Naive thymus-derived CD4-positive, alpha-beta T cell (primary cell): ENCODE data around the gene EYA2. TPM values are rescaled to one million over a fixed set of nuclear protein-coding genes. Genes with fewer than 3 reads are reported as not detected.
"Not testable (repeated sequence)": the region's sequence is repeated elsewhere in the genome, so short reads cannot be mapped to it uniquely, and the experiment has no call there.

Experiments
- ATAC-seq: fragments of 150-1000 bp; cut with Tn5 transposase; 2 replicates; pipeline ENCODE4 v1.10.0; 2021; ENCODE audit warnings: mild to moderate bottlenecking, moderate library complexity
- CTCF ChIA-PET: fragments of 350-600 bp; sonication (Branson Sonifier 250); formaldehyde crosslinking; loops from one replicate; lab custom pipeline; 2021; ENCODE audit warnings: antibody characterized with exemption; lab: Charles Lee
- POLR2A ChIA-PET: fragments of 350-600 bp; sonication (Branson Sonifier 250); formaldehyde crosslinking; loops from one replicate; lab custom pipeline; 2021; ENCODE audit warnings: antibody characterized with exemption, inconsistent platforms; lab: Charles Lee
- DNase-seq, 9 donors: peaks; one replicate each; pipeline versions ENCODE4 v3.0.0 to v3.0.0-alpha.2; 2020 to 2022; ENCODE audit warnings: mixed read lengths in 1 of 9
- H3K27ac ChIP-seq: one replicate; pipeline ENCODE4 v1.7.0; 2013; ENCODE audit warnings: mild to moderate bottlenecking, low read depth, low read length, moderate library complexity
- H3K27me3 ChIP-seq, 2 donors: one replicate each; pipeline ENCODE4 v1.7.0; 2013; ENCODE audit warnings: low read length in 2 of 2, mild to moderate bottlenecking in 2 of 2, moderate library complexity in 2 of 2; ENCODE audit not compliant: control insufficient read depth in 2 of 2, insufficient read depth in 2 of 2
- H3K36me3 ChIP-seq, 3 experiments: 1 replicate in 2 of 3; 2 replicates in 1 of 3; pipeline ENCODE4 v1.7.0; 2013; ENCODE audit warnings: low read length in 3 of 3, mild to moderate bottlenecking in 3 of 3, moderate library complexity in 1 of 3; ENCODE audit not compliant: insufficient read depth in 3 of 3, control insufficient read depth in 2 of 3
- H3K4me1 ChIP-seq, 2 donors: one replicate each; pipeline ENCODE4 v1.7.0; 2013; ENCODE audit warnings: low read length in 2 of 2, mild to moderate bottlenecking in 2 of 2, moderate library complexity in 1 of 2; ENCODE audit not compliant: control insufficient read depth in 2 of 2, insufficient read depth in 2 of 2
- H3K4me3 ChIP-seq: 2 replicates; pipeline ENCODE4 v1.7.0; 2013; ENCODE audit warnings: mild to moderate bottlenecking, low read length
- H3K9me3 ChIP-seq, 3 experiments: 1 replicate in 2 of 3; 2 replicates in 1 of 3; pipeline ENCODE4 v1.7.0; 2013; ENCODE audit warnings: low read length in 3 of 3; ENCODE audit not compliant: control insufficient read depth in 2 of 3
- H3K27ac Mint-ChIP-seq, 9 donors: one replicate each; pipeline ENCODE4 v1.8.0; 2020 to 2022; ENCODE audit warnings: mixed read lengths in 9 of 9, mild to moderate bottlenecking in 8 of 9, moderate library complexity in 5 of 9, inconsistent platforms in 2 of 9
- H3K27me3 Mint-ChIP-seq, 5 donors: one replicate each; pipeline ENCODE4 v1.8.0; 2021 to 2022; ENCODE audit warnings: mixed read lengths in 5 of 5, mild to moderate bottlenecking in 1 of 5
- H3K36me3 Mint-ChIP-seq, 5 donors: one replicate each; pipeline ENCODE4 v1.8.0; 2020 to 2022; ENCODE audit warnings: mixed read lengths in 5 of 5, mild to moderate bottlenecking in 3 of 5, inconsistent platforms in 1 of 5
- H3K4me1 Mint-ChIP-seq, 7 donors: one replicate each; pipeline ENCODE4 v1.8.0; 2020 to 2022; ENCODE audit warnings: mixed read lengths in 7 of 7, mild to moderate bottlenecking in 3 of 7, inconsistent platforms in 1 of 7
- H3K4me3 Mint-ChIP-seq, 10 donors: one replicate each; pipeline ENCODE4 v1.8.0; 2020 to 2022; ENCODE audit warnings: mild to moderate bottlenecking in 10 of 10, mixed read lengths in 10 of 10, moderate library complexity in 6 of 10, inconsistent platforms in 2 of 10
- H3K9me3 Mint-ChIP-seq, 11 donors: one replicate each; pipeline ENCODE4 v1.8.0; 2020 to 2022; ENCODE audit warnings: mixed read lengths in 11 of 11, mild to moderate bottlenecking in 4 of 11, inconsistent platforms in 1 of 11, moderate library complexity in 1 of 11
- intact Hi-C, 2 donors: fragments of 100-400 bp; cut with micrococcal nuclease; formaldehyde crosslinking; loops; one replicate each; pipeline ENCODE4 v1.15.1; 2023
- polyA plus RNA-seq, 2 donors: library from polyadenylated mRNA; unstranded; fragments of 300-500 nt; fragmentation: Illumina TruSeq; gene quantifications; one replicate each; pipeline ENCODE4 v1.2.3, GENCODE V29; 2021
- total RNA-seq, 6 experiments: library from RNA in 5 of 6; stranded (reverse) in 5 of 6; gene quantifications; 1 replicate in 5 of 6; 2 replicates in 1 of 6; pipeline ENCODE4 v1.2.3 and lab custom pipeline; 2021 to 2026

EYA2 gene
- total and polyA plus RNA-seq, 7 experiments from 2014 or later: 0.16 TPM; not detected in 6

DNA sequence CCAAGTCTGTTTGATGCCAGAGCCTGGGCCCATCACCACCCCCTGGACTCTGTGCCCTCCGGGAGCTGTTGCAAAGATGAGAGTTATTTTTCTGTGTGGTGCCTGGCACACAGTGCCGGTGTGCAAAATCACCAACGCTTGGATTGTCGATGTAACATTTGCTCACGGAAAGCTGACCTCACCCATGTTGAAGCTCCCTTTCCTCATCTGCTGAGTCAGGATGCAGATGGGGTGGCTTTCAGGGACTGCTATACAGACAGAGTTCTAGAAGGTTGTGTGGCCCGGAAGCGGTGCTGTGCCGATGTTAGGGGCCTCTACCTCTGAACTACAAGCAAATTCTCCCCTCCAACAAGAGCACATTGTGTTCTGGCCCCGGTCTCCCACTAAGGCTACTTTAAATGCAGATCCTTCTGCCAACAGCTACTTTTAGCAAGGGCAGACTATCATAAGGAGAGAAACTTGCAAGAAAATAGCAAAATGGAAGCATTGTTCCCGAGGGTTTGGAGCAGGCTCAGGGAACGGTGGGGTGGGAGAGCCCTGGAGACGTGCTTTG is 34.0 kb downstream of the EYA2 start:
- H3K4me3 Mint-ChIP-seq: no peak overlapping the region
- H3K4me1 ChIP-seq: no peaks in the 10 kb centered on the region
- no peaks in the 10 kb centered on the region for H3K36me3 ChIP-seq
- ChIA-PET POLR2A (no interaction called here), CTCF (no interaction called here)
- no peaks in the 10 kb centered on the region for H3K9me3 ChIP-seq
- H3K27ac Mint-ChIP-seq: peak overlapping the region in 1 of 9 donors; percentile 46
- intact Hi-C loops: no loop called here
- ATAC-seq (no peak), DNase-seq (no peak)
- no peak overlapping the region for H3K4me3 ChIP-seq
- peaks cover 0 to 2% (median 0%) of the 10 kb centered on the region in 7 donors for H3K4me1 Mint-ChIP-seq
- peaks cover 5 to 29% (median 18%) of the 10 kb centered on the region in 5 donors for H3K27me3 Mint-ChIP-seq
- no peak overlapping the region for H3K27ac ChIP-seq
- H3K27me3 ChIP-seq: no peaks in the 10 kb centered on the region
- H3K36me3 Mint-ChIP-seq: no peaks in the 10 kb centered on the region
- H3K9me3 Mint-ChIP-seq: peaks cover 0 to 5% (median 0%) of the 10 kb centered on the region in 11 donors

DNA sequence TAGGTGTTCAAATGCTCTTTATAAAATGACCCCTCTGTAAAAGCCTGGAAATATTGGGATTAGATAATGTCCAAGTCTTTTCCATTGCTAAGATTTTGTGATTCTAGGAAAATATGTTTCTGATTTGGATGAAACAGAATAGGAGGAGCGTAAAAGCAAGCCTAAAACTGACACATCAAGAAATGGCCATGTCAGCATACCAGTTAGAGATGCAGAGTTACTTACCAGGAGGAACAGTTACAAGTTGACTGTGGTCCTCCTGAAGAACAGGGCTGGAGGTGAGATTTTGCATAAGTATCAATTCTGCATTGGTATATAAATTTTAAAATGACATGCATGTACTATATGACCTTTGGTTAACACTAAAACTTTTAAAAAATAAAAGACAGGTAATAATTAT is 35.3 kb downstream of the EYA2 start:
- no peaks in the 10 kb centered on the region for H3K9me3 ChIP-seq
- no peak for ATAC-seq
- H3K27me3 Mint-ChIP-seq: peaks cover 11 to 31% (median 27%) of the 10 kb centered on the region in 5 donors
- H3K27ac Mint-ChIP-seq: no peak overlapping the region
- peaks cover 0 to 7% (median 0%) of the 10 kb centered on the region in 11 donors for H3K9me3 Mint-ChIP-seq
- H3K36me3 Mint-ChIP-seq: no peaks in the 10 kb centered on the region
- no peak for DNase-seq
- H3K4me3 Mint-ChIP-seq: no peak overlapping the region
- ChIA-PET CTCF (no interaction called here), POLR2A (no interaction called here)
- no peaks in the 10 kb centered on the region for H3K27me3 ChIP-seq
- H3K4me1 Mint-ChIP-seq: peaks cover 0 to 2% (median 0%) of the 10 kb centered on the region in 7 donors
- intact Hi-C loops: no loop called here
- no peak overlapping the region for H3K27ac ChIP-seq
- H3K4me1 ChIP-seq: no peaks in the 10 kb centered on the region
- no peak overlapping the region for H3K4me3 ChIP-seq
- no peaks in the 10 kb centered on the region for H3K36me3 ChIP-seq

DNA sequence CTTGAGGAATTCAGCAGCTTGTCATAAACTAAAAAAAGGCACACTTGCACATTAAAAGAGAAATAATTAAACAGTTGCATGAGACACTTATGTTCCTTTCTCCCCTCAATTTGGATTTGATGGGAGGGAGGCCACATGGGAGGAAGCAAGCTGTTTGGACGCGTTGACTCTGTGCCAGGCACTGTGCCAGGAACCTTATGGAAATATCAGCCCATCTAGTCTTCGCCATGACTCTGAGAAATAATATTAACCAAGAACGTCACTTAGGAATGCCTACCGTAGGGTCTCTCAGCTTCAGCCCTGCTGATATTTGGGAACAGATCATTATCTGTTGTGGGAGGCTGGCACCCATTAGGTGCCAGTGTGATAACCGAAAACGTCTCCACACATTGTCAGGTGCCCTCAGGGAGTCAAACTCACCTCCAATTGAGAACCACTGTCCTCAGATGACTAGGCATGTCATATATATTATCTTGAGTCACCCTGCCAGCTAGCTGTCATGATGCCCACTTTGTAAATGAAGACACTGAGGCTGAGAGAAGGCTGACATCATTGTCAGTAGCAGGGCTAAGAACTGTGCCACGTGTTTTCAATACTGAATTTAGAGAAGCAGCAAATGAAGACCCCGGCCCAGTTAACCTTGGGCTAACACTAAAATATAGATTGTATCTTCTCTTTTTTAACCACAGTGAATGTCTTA is 36.1 kb downstream of the EYA2 start:
- ATAC-seq (no peak), DNase-seq (no peak)
- intact Hi-C loops: no loop called here
- Histone ChIP-seq H3K4me3 (no peak overlapping the region), H3K9me3 (no peaks in the 10 kb centered on the region), H3K4me1 (no peaks in the 10 kb centered on the region), H3K27ac (no peak overlapping the region), H3K27me3 (no peaks in the 10 kb centered on the region), H3K36me3 (no peaks in the 10 kb centered on the region)
- H3K36me3 Mint-ChIP-seq: no peaks in the 10 kb centered on the region
- ChIA-PET CTCF (no interaction called here), POLR2A (no interaction called here)
- peaks cover 0 to 2% (median 0%) of the 10 kb centered on the region in 7 donors for H3K4me1 Mint-ChIP-seq
- no peak overlapping the region for H3K27ac Mint-ChIP-seq
- peaks cover 0 to 7% (median 0%) of the 10 kb centered on the region in 11 donors for H3K9me3 Mint-ChIP-seq
- H3K4me3 Mint-ChIP-seq: no peak overlapping the region
- peaks cover 11 to 35% (median 22%) of the 10 kb centered on the region in 5 donors for H3K27me3 Mint-ChIP-seq

DNA sequence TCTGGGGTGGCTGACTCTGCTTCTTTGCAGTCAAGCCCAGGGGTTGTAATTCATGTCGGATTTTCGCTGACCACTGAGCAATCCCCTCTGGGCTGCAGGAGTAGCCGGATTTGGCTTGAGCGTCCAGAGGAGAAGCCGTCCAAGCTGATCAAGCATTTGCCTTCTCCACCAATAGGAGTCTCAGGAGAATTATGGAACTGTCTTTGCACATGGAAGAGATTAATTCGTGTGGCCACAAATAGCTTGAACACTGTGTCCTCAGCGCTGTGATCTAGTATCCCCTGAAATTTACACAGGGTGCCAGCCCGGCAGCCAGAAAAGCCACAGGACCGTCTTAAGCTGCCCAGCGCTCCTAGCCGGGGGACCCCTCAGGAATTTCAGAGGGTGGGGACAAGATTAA is 37.1 kb downstream of the EYA2 start:
- H3K9me3 ChIP-seq: no peaks in the 10 kb centered on the region
- no peak overlapping the region for H3K4me3 ChIP-seq
- H3K4me1 ChIP-seq: no peaks in the 10 kb centered on the region
- no peaks in the 10 kb centered on the region for H3K27me3 ChIP-seq
- Mint-ChIP-seq H3K27ac (no peak overlapping the region), H3K9me3 (peaks cover 0 to 7% (median 0%) of the 10 kb centered on the region in 11 donors), H3K27me3 (peaks cover 11 to 35% (median 22%) of the 10 kb centered on the region in 5 donors), H3K4me3 (no peak overlapping the region), H3K36me3 (no peaks in the 10 kb centered on the region), H3K4me1 (peaks cover 0 to 2% (median 0%) of the 10 kb centered on the region in 7 donors)
- ChIA-PET POLR2A (no interaction called here), CTCF (no interaction called here)
- intact Hi-C loops: no loop called here
- H3K27ac ChIP-seq: no peak overlapping the region
- no peaks in the 10 kb centered on the region for H3K36me3 ChIP-seq
- no peak for DNase-seq
- no peak for ATAC-seq

DNA sequence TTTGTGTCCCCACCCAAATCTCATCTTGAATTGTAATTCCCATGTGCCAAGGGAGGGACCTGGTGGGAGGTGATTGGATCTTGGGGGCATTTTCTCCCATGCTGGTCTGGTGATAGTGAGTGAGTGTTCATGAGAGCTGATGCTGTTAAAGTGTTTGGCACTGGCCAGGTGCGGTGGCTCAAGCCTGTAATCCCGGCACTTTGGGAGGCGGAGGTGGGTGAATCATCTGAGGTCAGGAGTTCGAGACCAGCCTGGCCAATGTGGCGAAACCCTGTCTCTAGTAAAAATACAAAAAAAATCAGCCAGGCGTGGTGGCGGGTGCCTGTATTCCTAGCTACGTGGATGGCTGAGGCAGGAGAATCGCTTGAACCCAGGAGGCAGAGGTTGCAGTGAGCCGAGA is 37.8 kb downstream of the EYA2 start:
- H3K36me3 Mint-ChIP-seq, H3K36me3 ChIP-seq, H3K4me1 ChIP-seq, H3K27ac Mint-ChIP-seq, H3K4me1 Mint-ChIP-seq, ATAC-seq, H3K27me3 ChIP-seq, H3K27ac ChIP-seq, H3K9me3 Mint-ChIP-seq, intact Hi-C loops, H3K4me3 Mint-ChIP-seq, H3K9me3 ChIP-seq, DNase-seq, H3K4me3 ChIP-seq, POLR2A ChIA-PET, CTCF ChIA-PET: not testable (repeated sequence)
- peaks cover 13 to 34% (median 22%) of the 10 kb centered on the region in 5 donors for H3K27me3 Mint-ChIP-seq

DNA sequence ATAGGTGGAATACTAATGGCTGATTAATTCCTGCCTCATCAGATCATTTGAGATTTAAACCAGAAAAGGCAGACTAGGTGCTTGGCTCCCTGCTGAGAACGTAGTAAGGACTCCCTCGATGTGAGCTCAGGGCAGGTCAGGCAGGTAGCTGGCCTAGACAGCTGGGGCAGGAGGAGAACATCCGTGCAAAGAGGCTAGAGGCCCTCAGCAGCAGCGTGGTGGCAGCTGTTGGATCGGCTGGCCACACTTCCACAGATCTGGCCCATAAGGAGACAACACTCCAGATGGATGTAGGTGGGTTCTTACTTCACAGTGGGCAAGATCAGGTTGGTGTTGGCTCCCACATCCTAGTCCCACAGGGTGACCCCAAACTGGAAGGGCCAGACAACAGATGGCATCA is 38.5 kb downstream of the EYA2 start:
- Mint-ChIP-seq H3K9me3 (peaks cover 0 to 3% (median 0%) of the 10 kb centered on the region in 11 donors), H3K4me3 (no peak overlapping the region), H3K27ac (no peak overlapping the region), H3K27me3 (peaks cover 13 to 35% (median 22%) of the 10 kb centered on the region in 5 donors), H3K36me3 (no peaks in the 10 kb centered on the region), H3K4me1 (peaks cover 0 to 2% (median 0%) of the 10 kb centered on the region in 7 donors)
- Histone ChIP-seq H3K36me3 (no peaks in the 10 kb centered on the region), H3K27ac (no peak overlapping the region), H3K9me3 (no peaks in the 10 kb centered on the region), H3K27me3 (no peaks in the 10 kb centered on the region), H3K4me1 (no peaks in the 10 kb centered on the region), H3K4me3 (no peak overlapping the region)
- ATAC-seq (no peak), DNase-seq (no peak)
- ChIA-PET CTCF (no interaction called here), POLR2A (no interaction called here)
- intact Hi-C loops: no loop called here
